GM12801 (cell line): ENCODE data around the gene CAMK2N1.

ENCODE experiments used
- CTCF ChIP-seq: IDR thresholded peaks from one replicate; pipeline ENCODE4 v1.5.1; 2011; ENCODE audit warnings: control low read depth; ENCODE audit not compliant: insufficient read length; ENCODE audit errors: extremely low read depth

Gene CAMK2N1

GRCh38 chr1:20446796-20447195 lies 39.2 kb downstream of the CAMK2N1 start:
- no peak for TF ChIP-seq CTCF

GRCh38 chr1:20445956-20446355 lies 40.1 kb downstream of the CAMK2N1 start:
- TF ChIP-seq CTCF = no peak

GRCh38 chr1:20443703-20444586 lies 42.1 kb downstream of the CAMK2N1 start:
- no peak for TF ChIP-seq CTCF

GRCh38 chr1:20442920-20443625 lies 42.9 kb downstream of the CAMK2N1 start:
- no peak for TF ChIP-seq CTCF

GRCh38 chr1:20440785-20441200 lies 45.2 kb downstream of the CAMK2N1 start:
- TF ChIP-seq CTCF = no peak

GRCh38 chr1:20439282-20439681 lies 46.7 kb downstream of the CAMK2N1 start:
- TF ChIP-seq CTCF = no peak

- TF ChIP-seq CTCF = no peak
Observed at GRCh38 chr1:20437640-20438039, 48.4 kb downstream of the CAMK2N1 start.
